Measurements from ENCODE around the gene UBFD1. TPM values are rescaled to one million over a fixed set of nuclear protein-coding genes. Genes with fewer than 3 reads are reported as not detected.

UBFD1 gene
- total and polyA plus RNA-seq, 2 of the 8 experiments (the other 6 are each of a cell fraction or from before 2014, with no cell fraction given) = 66.3 to 106 TPM

GRCh38 chr16:23512168-23512695 lies 45.3 kb upstream of the UBFD1 start (continued):
- no peak for TF ChIP-seq CHD1 (IDR thresholded peaks at IDR 0.05; ENCODE audit: low read depth, low read length)

Measured in H1 (cell line).